Gastrocnemius medialis (tissue), 4 donors: ENCODE data around the gene TNS1. TPM values are rescaled to one million over a fixed set of nuclear protein-coding genes. Genes with fewer than 3 reads are reported as not detected.

Source experiments
- ATAC-seq, 2 donors: fragments of 150-250 bp; one replicate each; pipeline ENCODE4 v1.9.1; 2016
- DNase-seq, 2 donors: peaks; one replicate each; pipeline ENCODE4 v3.0.0-alpha.2; 2019
- H3K27ac ChIP-seq, 4 donors: fragments of 200-600 bp; sonication (generic); 1 replicate in 1 of 4; 2 replicates in 3 of 4; pipeline ENCODE4 v1.5.1; 2016 to 2018; ENCODE audit warnings: mild to moderate bottlenecking in 2 of 4, moderate library complexity in 1 of 4
- H3K27me3 ChIP-seq, 3 donors: fragments of 200-600 bp; sonication (generic) in 2 of 3; 1 replicate in 1 of 3; 2 replicates in 2 of 3; pipeline versions ENCODE4 v1.5.1 to v1.6.0; 2016 to 2019; ENCODE audit warnings: mild to moderate bottlenecking in 1 of 3, moderate library complexity in 1 of 3
- H3K36me3 ChIP-seq, 2 donors: fragments of 200-600 bp; sonication (generic) in 1 of 2; one replicate each; pipeline ENCODE4 v1.5.1; 2017 to 2018
- H3K4me1 ChIP-seq, 2 donors: fragments of 200-600 bp; sonication (generic) in 1 of 2; one replicate each; pipeline ENCODE4 v1.5.1; 2016 to 2017; ENCODE audit warnings: mild to moderate bottlenecking in 2 of 2
- H3K4me3 ChIP-seq, 4 donors: fragments of 200-600 bp; sonication (generic) in 3 of 4; 1 replicate in 1 of 4; 2 replicates in 3 of 4; pipeline ENCODE4 v1.5.1; 2016 to 2019; ENCODE audit warnings: mild to moderate bottlenecking in 2 of 4
- H3K9me3 ChIP-seq, 3 donors: fragments of 200-600 bp; sonication (generic) in 2 of 3; 1 replicate in 1 of 3; 2 replicates in 2 of 3; pipeline ENCODE4 v1.5.1; 2016 to 2019
- CTCF ChIP-seq, 5 experiments: fragments of 450-650 bp in 3 of 5; fragments of 200-600 bp in 2 of 5; sonication (generic) in 2 of 5; IDR thresholded peaks in 4 of 5; conservative IDR thresholded peaks in 1 of 5; 1 replicate in 4 of 5; 2 replicates in 1 of 5; pipeline ENCODE4 v1.5.1; 2016 to 2019; ENCODE audit warnings: antibody characterized with exemption in 5 of 5, mild to moderate bottlenecking in 3 of 5, moderate library complexity in 3 of 5
- POLR2A ChIP-seq, 2 donors: fragments of 450-650 bp; IDR thresholded peaks; one replicate each; pipeline ENCODE4 v1.6.1; 2017; ENCODE audit warnings: antibody characterized with exemption in 2 of 2, mild to moderate bottlenecking in 2 of 2, moderate library complexity in 2 of 2
- in situ Hi-C, 4 donors: fragments of 200-750 bp; cut with MboI; loops; one replicate each; pipeline versions ENCODE4 v1.15.0 to v1.8.0; 2017; ENCODE audit warnings: low sequenced_read_pairs in 4 of 4
- intact Hi-C: fragments of 100-400 bp; cut with DNase I; formaldehyde crosslinking; loops from one replicate; pipeline ENCODE4 v1.15.1; 2023; ENCODE audit warnings: low total_unique reads
- total RNA-seq, 4 donors: library from RNA; depleted of rRNA; stranded (reverse); fragments of >200 nt; gene quantifications; one replicate each; pipeline versions ENCODE4 v1.1.0 to v1.2.3, GENCODE V29; 2016

TNS1 gene
- total RNA-seq, 4 donors from 2014 or later = 407 to 670 (median 484) TPM

- H3K9me3 ChIP-seq = no peaks in the 10 kb centered on the region
- ATAC-seq = no peak
- DNase-seq = no peak
- intact Hi-C loops = loop anchor here (5.0 kb wide), 1 partner anchor 86 kb away; no protein-coding TSS in a partner anchor
- TF ChIP-seq CTCF (IDR thresholded peaks at IDR 0.05 in 4 of 5, conservative IDR thresholded peaks at IDR 0.05 in 1 of 5) = no peak
- TF ChIP-seq POLR2A (IDR thresholded peaks at IDR 0.05) = no peak
- H3K36me3 ChIP-seq = peaks cover 0 to 26% of the 10 kb centered on the region in 2 donors
- in situ Hi-C loops = no loop called here
- H3K4me1 ChIP-seq = peaks cover 31 to 35% of the 10 kb centered on the region in 2 donors
- H3K27ac ChIP-seq = peak overlapping the region; percentile 23 to 38 (median 27)
- H3K4me3 ChIP-seq = no peak overlapping the region
- no peaks in the 10 kb centered on the region for H3K27me3 ChIP-seq
Measured at GRCh38 chr2:217873371-217873770, 129.4 kb downstream of the TNS1 start.

- H3K36me3 ChIP-seq = peaks cover 0 to 23% of the 10 kb centered on the region in 2 donors
- intact Hi-C loops = loop anchor here (5.0 kb wide), 1 partner anchor 85 kb away; no protein-coding TSS in a partner anchor
- H3K27me3 ChIP-seq = no peaks in the 10 kb centered on the region
- H3K4me1 ChIP-seq = peaks cover 40 to 41% of the 10 kb centered on the region in 2 donors
- DNase-seq = no peak
- peak overlapping the region; percentile 23 to 87 (median 85) for H3K27ac ChIP-seq
- H3K9me3 ChIP-seq = no peaks in the 10 kb centered on the region
- TF ChIP-seq POLR2A (IDR thresholded peaks at IDR 0.05) (no peak), CTCF (IDR thresholded peaks at IDR 0.05 in 4 of 5, conservative IDR thresholded peaks at IDR 0.05 in 1 of 5) (peak in 2 of 5 experiments; percentile 21 to 32)
- in situ Hi-C loops = no loop called here
- H3K4me3 ChIP-seq = no peak overlapping the region
- no peak for ATAC-seq
Measured at GRCh38 chr2:217872319-217872718, 130.5 kb downstream of the TNS1 start.

- intact Hi-C loops = loop anchor here (5.0 kb wide), 1 partner anchor 83 kb away; no protein-coding TSS in a partner anchor
- in situ Hi-C loops = no loop called here
- peaks cover 0 to 21% of the 10 kb centered on the region in 2 donors for H3K36me3 ChIP-seq
- DNase-seq (peak; percentile 72 to 91), ATAC-seq (peak; percentile 72 to 81)
- no peaks in the 10 kb centered on the region for H3K9me3 ChIP-seq
- no peaks in the 10 kb centered on the region for H3K27me3 ChIP-seq
- H3K4me3 ChIP-seq = no peak overlapping the region
- TF ChIP-seq POLR2A (IDR thresholded peaks at IDR 0.05) = peak in 1 of 2 donors; percentile 40
- TF ChIP-seq CTCF (IDR thresholded peaks at IDR 0.05 in 4 of 5, conservative IDR thresholded peaks at IDR 0.05 in 1 of 5) = no peak
- peak overlapping the region; percentile 83 to 87 (median 85) for H3K27ac ChIP-seq
- H3K4me1 ChIP-seq = peaks cover 58% of the 10 kb centered on the region in 2 donors
Measured at GRCh38 chr2:217870528-217871011, 132.2 kb downstream of the TNS1 start.

GRCh38 chr2:217868911-217869334, 133.9 kb downstream of the TNS1 start:
- in situ Hi-C loops = loop anchor here in 1 of 4 donors (5.0 kb wide), 1 partner anchor 77 kb away; no protein-coding TSS in a partner anchor
- DNase-seq (no peak), ATAC-seq (peak in 1 of 2 donors; percentile 31)
- intact Hi-C loops = no loop called here
- no peaks in the 10 kb centered on the region for H3K27me3 ChIP-seq
- TF ChIP-seq CTCF (IDR thresholded peaks at IDR 0.05 in 4 of 5, conservative IDR thresholded peaks at IDR 0.05 in 1 of 5) = no peak
- TF ChIP-seq POLR2A (IDR thresholded peaks at IDR 0.05) = no peak
- no peaks in the 10 kb centered on the region for H3K9me3 ChIP-seq
- H3K4me3 ChIP-seq = no peak overlapping the region
- peak overlapping the region; percentile 83 to 87 (median 85) for H3K27ac ChIP-seq
- peaks cover 74 to 75% of the 10 kb centered on the region in 2 donors for H3K4me1 ChIP-seq
- peaks cover 0 to 17% of the 10 kb centered on the region in 2 donors for H3K36me3 ChIP-seq
